SK-N-MC (cell line): ENCODE results near the gene SREBF1.

Experiments used
- EZH2 ChIP-seq: fragments of 200-600 bp; sonication (generic); IDR thresholded peaks from one replicate; pipeline ENCODE4 v1.6.1; 2017; ENCODE audit warnings: antibody characterized with exemption
- FOXP2 ChIP-seq: optimal IDR thresholded peaks from 2 replicates; pipeline ENCODE3; 2011; ENCODE audit warnings: mild to moderate bottlenecking, moderate library complexity; ENCODE audit not compliant: insufficient read depth; ENCODE audit errors: extremely low read length, control extremely low read depth
- POLR2AphosphoS5 ChIP-seq: IDR thresholded peaks from 2 replicates; pipeline ENCODE4 v1.6.1; 2012; ENCODE audit warnings: mild to moderate bottlenecking, low read depth, low read length, borderline replicate concordance

DNA sequence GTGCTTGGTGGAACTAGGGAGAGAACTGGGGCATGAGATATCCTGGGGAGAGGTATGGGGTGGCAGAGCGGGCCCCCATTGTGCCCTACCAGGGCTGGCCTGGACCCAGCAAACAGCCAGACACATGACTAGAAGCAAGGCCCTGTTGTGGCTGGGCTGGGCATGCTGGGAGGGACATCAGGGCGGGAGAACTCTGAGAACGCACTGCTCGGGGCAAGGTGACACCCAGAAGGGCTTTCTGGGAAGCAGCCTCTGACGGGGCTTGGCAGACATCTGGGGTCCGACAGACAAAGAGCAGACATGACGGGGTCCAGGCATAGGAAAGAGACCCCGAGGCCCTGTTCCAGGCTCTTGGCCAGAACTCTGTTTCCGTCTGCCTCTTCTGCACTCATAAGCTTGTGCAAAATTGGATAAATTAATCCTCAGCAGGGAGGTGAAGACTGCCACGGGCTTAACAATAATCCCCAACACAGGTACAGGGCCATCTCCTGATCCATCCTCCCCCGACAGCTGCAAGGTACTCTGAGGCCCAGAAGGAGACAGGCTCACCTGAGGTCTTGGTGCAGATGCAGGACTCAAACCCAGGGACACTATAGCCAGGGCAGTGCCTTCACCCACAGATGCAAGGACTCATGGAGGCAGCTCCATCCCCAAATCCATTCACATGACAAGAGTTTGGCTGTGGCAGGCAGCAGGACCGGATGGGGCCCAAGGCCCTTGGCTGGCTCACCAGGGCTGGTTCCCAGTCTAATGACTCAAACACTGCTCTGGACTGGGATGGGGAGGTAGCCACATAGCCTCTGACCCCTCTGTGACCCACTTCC lies 5.4 kb downstream of the SREBF1 start:
- TF ChIP-seq POLR2AphosphoS5 (no peak), EZH2 (no peak), FOXP2 (no peak)
